CMK (cell line): Measurements from ENCODE around the gene EMX1.

Source experiments
- DNase-seq: peaks from one replicate; pipeline ENCODE4 v3.0.0-alpha.2; 2010; ENCODE audit warnings: low read depth

Gene EMX1

DNA sequence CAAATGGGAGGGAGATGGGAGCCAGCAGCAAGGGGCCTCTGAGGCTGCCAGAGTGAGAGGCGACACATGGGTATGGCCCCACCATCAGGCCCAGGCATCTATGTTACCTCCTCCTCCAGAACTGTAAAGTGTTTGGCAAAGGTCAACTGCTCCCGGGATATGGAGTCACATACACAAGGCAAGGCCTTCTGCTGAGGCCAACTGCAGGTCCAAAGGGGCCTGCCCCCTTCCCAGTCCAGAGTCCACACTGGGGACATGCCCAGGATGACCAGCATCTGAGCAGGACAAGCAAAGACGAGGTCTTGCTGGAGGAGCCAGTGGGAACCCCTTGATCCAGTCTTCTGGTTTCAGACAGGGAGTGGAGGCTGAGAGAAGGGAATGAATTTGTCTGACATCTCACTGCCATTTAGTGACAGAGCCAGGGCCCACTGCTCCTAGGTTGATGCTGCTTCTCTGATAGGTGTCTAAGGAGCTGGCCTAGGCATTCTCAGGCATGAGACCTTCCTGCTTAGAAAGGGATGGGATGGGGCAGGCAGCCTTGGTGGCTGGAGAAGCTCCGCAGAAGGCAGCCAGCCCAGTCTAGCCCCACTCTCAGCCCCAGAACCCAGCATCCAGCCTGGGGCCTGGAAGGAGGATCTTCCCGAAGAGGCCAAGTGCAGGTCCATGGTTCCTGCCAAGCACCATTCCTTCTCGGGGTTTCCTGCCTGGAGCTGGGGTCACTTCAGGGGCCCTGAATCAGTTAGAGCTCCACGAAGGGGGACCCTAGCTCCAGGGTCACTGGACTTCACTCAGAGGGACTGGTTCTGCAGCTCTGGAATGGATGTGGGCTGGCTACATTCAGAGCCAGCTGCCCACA lies 26.4 kb downstream of the EMX1 start:
- no peak for DNase-seq

DNA sequence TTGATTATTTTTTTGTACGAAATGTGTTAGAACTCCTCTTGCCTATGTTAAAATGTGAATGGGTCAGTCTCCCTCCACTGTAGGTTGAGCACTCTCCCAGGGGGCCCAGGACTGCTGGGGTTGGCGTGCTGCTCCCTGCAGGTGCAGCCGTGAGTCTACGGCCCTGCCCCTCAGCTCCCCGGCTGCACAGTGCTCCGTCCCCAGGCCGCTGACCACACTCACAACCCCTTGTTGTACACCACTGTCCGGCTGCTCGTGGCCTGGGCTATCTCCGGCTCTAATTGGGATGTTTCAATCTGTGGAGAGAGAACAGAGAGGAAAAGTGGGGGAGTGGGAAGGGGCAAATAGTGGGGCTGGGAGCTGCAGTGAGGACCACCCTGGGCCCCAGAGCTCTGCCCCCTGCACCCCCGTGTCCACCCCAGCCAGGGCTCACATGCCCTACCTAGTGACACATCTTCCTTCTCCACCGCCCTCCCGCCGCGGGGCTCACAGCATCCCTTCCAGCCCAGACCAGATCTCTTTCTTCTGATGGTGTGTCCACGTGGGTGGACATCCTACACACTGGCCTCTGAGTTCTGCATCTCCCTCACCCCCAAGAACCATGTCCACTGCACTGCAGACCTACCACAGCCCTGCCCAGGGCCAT lies 27.6 kb downstream of the EMX1 start:
- DNase-seq = no peak

GRCh38 chr2:72945450-72946019 lies 28.2 kb downstream of the EMX1 start:
- no peak for DNase-seq

GRCh38 chr2:72946466-72946865 lies 29.1 kb downstream of the EMX1 start:
- DNase-seq = no peak

DNA sequence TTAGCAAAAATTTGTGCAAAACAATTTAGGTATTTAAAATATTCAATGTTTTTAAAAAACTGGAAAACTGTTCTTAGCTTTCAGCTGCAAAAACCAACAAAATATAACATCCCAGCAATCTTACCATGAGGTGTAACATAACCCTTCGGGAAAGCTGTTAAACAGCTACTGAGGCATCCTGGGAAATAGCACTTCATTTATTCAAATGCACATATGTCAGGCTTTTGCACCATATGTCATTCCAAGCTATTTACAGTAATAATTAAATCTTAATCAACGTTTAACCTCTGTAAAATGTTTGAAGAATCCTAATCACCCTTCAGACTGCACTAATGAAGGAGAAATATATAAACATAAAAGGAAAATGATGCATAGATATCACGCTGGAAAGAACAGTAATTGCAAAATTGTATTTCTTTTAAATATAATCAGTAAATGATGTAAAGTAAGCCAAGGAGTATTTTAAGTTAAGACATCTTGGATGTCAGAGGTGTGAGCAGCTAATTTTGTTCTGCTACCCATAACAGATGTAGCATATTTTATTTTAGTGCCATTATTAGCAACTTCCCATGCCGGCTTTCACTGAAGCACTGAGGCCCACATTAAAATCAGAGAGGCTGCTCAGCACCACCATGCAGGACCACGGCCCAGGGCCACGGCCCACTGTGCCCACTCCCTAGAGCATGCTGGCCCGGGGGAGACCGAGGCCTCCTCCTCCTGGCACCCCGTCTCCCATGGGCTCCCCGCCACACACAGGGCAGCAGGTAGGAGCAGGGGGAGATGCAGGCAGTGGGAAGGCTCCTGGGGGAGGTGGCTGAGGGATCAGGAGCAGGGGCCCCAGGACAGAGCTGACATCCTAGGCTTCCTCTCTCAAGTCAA lies 30.9 kb downstream of the EMX1 start:
- DNase-seq = no peak

- no peak for DNase-seq
Observed at GRCh38 chr2:72949045-72949444, 31.7 kb downstream of the EMX1 start.

- no peak for DNase-seq
Observed at GRCh38 chr2:72949642-72950041, 32.3 kb downstream of the EMX1 start.

- DNase-seq = no peak
Observed at GRCh38 chr2:72950558-72951255, 33.4 kb downstream of the EMX1 start.

DNA sequence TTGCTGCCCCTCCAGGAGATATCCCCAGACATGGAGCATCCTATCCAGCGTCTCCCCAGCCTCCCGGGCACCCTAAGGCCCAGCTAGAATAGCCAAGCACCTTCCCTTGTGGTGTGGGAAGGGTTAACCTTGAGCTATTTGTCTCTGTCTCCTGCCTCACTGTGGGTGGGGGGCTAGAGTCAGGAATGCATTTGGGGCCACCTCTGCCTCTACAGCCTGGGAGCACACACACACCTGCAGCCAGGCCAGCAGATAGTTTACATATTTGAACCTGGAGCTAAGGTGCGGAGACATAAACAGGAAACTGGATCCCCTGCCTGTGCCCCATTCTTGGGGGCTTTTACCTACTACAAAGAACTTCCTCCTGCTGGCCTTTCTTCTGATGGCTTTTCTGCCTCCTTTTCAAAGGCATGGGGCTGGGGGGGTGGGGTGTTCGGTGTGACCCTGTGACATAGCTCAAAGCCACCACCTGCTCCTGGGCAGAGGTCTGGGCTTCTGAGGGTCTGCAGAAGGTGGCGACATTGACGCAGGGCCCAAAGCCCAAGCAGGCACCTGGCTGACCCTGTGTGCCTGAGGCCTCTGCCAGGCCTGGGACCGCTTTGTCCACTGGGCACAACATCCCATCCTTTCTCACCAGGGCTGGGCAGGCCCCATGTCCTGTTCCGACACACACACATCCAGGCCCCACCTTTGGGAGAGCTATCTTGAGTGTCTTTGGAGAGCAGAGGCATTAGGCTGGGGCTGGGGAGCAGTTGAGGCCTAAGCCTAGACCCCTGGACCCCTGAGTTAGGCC lies 34.2 kb downstream of the EMX1 start:
- DNase-seq = no peak

- DNase-seq = no peak
Observed at GRCh38 chr2:72952110-72952823, 34.9 kb downstream of the EMX1 start.

GRCh38 chr2:72952961-72953360 lies 35.6 kb downstream of the EMX1 start:
- no peak for DNase-seq

GRCh38 chr2:72953528-72953927 lies 36.2 kb downstream of the EMX1 start:
- no peak for DNase-seq

- DNase-seq = peak; percentile 83
Observed at GRCh38 chr2:72953976-72954375, 36.7 kb downstream of the EMX1 start.

DNA sequence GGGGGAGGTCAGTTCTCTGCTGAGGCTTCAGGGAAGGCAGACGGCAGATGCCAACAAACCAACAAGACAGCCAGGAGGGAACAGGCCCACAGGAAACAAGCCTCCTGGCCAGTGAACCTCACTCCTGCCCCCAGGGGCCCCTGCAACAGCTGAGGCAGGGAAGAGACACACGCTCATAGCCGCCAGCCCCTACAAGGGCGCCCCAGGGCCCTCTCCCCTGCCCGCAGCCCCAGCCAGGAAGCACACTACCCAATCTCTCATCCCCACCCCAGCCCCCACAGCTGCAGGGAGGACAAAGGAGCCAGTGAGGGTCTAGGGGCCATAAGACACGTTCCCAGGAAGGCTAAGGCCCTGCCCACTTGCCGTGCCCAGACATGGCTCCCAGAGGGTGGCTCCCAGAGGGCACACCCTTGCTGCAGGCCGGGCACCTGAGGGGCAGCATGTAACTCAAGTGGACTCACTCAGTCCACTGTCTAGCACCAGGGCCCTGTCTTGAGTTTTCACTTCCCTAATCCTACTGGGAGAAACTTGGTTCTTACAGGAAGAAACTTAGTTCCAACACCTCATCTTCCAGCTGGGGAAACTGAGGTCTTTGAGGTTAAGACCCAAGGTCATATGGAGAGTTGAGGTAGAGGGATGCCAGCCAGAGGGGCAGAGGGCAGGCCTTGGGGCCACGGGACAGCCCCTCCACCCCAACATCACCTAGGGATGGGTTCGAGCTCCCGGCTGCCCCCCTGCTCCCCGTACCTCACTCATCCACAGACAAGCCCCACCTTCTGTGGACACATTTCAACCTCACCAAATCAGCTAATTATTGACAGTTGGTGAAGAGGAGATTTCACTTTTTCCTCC lies 37.3 kb downstream of the EMX1 start:
- DNase-seq = peak; percentile 36

DNA sequence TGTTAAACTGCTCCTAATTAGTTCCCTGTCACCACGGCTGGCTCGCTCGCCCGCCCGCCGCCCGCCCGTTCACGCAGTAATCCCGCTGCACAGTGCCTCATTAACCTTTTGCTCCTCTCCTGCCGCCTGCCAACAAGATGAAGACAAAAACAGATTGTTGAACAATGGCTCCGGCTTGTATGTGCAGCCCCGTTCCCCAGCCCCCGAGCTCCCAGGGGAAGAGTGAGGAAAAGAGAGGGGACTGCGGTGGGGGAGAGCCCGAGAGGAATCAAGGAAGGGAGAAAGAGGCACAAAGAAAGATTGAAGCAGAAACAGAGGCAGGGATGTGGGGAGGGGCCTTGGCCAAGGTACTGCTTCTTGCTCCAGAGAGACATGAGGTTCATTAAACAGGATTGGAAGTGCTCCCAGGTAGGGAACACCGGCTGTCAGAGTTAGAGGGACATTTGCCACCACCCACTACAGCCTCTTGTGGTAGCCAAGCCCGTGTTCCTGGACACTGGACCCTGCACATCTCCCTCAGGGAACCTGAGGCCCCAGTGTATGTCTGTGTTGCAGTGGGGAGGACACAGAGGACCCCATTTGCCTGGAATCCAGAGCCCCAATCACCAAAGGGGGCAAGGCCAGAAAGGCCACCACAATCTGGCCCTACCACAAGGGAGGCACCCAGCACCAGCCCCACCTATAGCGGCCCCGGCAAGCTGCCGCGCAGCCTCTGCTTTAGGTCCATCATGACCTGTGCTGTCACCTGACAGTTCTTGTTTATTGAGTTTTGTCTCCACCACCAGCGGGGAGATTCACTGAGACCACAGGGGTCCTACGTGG lies 38.1 kb downstream of the EMX1 start:
- no peak for DNase-seq

GRCh38 chr2:72956050-72956395 lies 38.7 kb downstream of the EMX1 start:
- no peak for DNase-seq

DNA sequence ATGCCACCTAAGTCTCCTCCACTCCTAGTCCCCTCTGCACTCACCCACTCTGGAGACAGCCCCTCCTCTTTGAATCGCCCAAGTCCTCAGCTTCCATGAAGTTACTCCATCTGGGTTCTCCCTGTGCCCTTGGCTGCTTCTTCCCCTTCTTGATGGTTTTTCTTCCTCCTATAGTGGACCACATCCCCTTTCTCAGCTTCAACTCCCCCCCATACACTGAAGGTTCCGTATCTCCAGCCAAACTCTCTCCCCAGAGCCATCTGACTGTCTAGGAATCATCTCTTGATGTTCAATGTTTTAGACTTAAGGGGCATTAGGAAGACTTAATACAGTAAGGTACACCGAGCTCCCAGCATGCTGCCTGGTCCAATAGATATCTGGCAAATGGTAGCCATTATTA lies 39.6 kb downstream of the EMX1 start:
- DNase-seq = no peak
